IPS DF 19.7 (cell line): ENCODE data around the gene EYS.

Source experiments
- DNase-seq: peaks from one replicate; pipeline ENCODE4 v3.0.0-alpha.2; 2013; ENCODE audit warnings: low read depth, low spot score

Gene EYS

DNA sequence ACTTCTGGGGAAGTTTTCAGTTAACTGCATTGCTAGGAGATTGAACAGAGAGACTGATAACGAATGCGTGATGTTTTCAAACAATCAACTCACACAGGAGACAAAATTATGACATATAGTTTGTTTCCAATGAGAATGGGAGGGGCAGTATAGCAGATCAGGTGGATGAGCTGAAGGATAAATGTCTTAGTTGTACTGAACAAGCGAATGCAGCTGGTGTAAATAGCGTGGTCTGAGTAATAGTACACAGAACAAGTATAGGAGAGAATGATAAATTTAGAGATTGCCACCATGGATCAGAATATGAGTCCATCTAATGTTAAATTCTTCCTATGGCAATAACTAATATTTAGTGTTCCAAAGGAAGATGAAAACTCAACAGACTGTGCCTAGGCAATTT is 858.6 kb downstream of the EYS start:
- no peak for DNase-seq

DNA sequence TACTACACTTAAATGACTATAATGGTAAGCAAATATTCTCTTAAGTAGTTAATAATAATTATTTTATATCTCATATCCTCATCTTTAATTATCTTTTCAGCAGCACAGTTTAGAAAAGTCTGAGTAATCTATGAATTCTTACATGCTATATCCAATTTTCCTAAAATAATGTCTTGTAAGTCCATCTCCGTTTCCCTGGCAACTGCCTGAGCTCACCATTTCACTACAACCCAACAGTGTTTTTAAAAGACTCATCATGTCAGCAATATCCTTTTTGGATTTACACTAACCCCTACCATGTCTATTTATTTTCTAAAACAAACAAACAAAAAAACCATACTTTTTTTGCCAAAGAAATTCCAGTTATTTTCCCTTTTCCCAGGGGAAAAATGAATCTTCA is 859.6 kb downstream of the EYS start:
- DNase-seq: no peak

DNA sequence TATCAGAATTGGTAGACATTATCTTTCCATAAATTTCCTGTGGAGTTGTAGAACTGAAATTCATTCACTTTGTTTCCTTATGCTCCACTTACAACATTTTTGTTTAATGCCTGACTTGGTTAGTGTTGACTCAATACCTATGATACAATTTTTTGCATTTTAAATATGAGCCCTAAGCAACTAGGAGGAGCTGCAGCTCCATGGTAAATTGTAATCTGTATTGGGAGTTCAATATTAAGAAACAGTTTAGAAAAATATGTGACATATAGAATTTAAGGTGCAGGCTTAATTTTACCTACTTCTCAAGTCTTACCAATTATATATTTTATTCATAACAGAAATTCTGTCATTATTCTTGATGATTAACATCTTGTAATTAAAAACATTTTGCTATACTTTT is 868.3 kb downstream of the EYS start:
- no peak for DNase-seq

DNA sequence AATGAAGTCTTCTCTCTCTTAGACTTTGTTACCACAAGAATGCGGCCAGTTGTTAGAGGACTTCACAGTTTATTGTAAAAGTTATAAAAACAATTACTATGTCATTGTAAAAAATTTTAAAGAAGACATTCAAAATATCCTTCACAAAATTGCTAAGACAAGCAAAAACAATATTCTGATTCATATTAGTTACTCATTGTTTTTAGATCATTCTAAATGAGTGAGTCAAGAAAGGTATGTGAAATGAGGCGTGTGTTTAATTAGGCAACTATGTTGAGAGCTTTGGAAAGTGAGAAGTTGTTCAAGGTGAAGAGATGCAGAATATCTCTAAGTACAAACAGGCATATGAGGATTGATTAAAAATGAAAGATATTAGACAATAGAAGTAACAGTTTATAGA is 875.3 kb downstream of the EYS start:
- DNase-seq: no peak

DNA sequence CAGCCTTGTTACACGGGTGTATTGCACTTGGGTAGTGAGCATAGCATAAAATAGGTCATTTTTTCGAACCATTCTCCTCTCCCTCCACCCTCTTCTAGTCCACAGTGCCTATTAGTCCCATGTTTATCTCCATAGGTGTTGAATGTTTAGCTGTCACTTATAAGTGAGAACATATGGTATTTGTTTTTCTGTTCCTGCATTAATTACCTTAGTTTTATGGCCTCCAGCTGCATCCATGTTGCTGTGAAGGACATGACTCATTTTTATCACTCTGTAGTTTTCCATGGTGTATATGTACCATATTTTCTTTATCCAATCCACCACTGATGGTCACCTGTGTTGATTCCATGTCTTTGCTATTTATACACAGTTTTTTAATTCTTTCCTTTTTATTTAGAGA is 889.5 kb downstream of the EYS start:
- DNase-seq: no peak

DNA sequence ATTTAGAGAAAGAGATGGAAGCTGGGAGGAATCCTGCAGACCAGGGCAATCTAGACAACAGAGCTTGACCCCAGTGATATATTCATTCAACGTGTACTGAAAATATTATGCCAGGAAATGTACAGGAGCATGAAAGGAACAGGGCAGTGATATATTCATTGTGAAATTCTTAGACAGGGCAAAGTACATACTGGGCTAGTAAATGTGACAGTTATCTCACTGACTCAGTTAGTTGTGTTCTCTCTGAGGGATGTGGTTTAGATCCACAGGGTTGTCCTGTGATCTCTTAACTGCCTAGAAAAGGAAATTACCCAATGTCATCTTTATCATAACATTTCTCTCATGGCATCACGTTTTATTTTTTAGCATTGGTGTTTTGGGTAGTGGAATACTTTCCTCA is 891.3 kb downstream of the EYS start:
- no peak for DNase-seq

DNA sequence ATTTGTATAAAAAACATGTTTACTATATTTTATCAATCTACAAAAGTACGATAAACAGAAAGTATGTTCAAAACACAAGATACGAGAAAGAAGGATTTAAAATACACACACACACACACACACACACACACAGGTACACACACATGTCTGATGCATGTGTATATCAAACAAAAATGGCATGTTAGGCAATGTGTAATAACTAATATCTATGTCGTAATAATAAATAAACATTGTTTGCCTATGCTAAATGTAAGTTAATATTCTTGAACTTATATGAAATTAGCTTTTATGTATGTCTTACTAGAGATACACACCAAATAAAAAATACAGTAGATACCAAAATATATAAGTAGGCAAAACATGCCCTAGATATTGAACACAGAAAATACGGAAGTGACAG is 894.9 kb downstream of the EYS start:
- no peak for DNase-seq

DNA sequence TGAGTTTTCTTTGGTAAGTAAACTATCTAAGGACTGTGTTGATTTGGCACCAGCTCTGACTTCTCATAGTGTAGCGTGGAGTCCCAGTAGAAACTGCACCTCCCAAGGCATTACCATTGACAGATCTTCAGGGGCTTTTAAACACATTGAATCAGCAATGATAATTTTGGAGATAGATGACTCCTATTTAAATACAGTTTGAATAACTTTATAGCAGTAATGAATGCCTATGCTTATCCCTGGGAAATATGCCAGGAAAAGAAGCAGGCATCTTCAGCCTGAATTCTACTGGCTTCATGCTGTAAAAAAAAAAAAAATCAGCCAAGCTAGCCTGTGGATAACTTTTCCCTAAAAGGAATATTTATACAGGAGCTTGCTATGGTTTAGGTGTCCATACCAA is 895.9 kb downstream of the EYS start:
- DNase-seq: no peak

DNA sequence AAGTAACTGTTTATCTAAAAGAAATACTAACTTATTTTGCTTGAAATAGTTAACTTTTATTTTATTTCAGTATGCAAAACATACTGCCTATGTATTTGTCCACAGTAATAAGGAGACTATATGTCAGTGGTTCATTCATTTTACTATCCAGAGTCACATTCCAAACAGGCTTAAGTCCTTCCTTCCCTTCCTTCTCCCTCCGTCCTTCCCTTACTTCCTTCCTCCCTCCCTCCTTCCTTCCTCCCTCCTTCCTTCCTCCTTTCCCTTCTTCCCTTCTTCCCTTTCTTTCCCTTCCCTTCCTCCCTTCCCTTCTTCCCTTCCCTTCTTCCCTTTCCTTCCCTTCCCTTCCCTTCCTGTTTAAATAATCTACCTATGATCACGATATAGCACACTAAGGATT is 899.2 kb downstream of the EYS start:
- no peak for DNase-seq

DNA sequence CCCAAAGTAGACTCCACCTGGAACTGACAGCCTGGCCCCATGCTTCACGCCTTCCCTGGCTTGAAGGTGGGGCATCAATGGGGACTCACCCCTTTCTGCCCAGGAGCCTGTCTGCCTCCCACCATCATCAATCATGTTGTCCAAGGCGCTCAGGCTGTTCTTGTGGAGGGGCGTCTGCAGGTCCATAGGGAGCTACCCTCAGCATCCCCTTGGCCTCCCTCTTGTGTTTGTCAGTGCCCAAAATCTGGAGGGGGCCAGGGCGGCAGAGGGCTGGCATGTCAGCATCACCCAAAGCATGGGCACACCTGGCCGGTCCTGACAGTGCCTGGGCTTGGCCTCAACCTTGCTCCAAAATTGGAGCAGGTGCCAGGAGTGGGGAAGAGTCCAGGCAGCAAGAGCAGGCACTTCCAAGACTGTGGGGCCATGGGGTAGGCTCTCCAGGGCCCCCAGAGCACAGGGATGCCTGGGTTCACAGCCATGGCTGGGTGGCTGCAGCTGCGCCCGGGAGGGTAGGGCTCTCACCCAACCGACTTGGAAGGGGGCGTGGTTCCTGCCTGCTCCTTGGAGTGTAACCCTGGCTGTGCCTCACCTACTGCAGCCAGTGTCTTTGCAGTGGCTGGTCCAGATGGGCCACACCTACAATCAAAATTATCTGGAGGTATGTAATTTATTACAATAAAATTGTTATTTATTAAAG is 903.4 kb downstream of the EYS start:
- DNase-seq: no peak

DNA sequence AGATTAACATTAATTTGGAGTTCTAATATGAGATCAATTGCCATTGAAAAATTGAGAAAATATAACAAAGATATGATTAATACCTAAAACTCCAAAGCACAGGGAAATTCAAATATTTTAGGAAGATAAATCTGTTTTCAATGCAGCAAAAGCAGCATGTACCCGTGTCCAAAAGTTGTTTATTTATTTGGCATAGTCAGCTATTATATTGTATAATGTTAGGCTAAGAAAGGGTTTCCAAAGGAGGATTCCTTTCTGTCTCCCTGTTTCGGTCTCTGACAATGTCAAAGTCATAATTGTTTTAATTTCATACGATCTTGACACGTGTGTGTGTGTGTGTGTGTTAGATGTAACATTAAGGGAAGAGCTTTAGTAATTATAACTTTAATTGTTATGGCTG is 914.5 kb downstream of the EYS start:
- DNase-seq: no peak

DNA sequence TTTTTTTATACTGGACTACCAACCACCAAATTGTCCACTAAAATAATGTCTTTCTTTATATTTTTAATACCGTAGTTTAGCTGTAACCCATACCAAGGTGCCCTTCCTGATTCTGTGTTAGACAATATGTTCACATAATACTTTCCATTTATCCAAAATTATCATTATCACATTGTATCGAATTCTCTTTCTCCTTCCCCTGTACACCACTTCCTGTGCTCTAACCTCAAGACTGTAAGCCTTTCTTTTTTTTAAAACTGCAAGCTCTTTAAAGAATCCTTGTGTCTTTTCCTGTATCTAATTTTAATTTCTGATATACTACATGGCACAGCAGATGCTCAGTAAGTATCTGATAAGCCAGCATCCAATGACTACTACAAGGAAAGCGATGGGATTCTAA is 917.5 kb downstream of the EYS start:
- no peak for DNase-seq

DNA sequence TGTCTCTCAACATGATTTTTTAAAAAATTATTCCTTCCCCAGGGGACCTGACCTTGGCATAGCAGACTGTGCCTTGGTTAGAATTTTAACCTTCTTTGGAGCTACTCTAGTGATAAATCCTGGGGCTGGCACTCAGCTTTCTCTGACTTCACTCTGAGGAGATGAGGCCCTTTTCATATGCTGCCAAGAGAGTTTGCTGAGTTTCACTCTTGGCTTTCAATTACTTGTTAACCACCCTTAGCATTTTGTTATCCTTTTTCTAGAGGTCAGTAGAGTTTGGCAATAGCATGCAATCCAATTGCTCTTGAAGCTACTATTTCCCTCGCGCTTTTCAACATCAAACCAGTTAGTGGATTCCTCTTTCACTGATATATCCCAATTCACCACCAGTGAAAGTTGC is 920.3 kb downstream of the EYS start:
- DNase-seq: no peak

DNA sequence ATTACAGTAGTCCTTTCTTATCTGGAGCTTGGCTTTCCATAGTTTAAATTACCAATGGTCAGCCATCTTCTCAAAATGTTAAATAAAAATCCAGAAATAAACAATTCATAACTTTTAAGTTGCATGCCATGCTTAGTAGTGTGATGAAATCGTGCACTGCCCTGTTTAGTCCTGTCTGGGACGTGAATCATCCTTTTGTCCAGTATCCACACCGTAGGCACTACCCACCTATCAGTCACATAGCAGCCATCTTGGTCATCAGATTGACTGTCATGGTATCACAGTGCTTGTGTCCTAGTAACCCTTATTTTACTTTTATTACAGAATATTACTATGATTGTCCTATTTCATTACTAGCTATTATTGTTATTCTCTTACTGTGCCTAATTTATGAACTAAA is 924.1 kb downstream of the EYS start:
- no peak for DNase-seq

DNA sequence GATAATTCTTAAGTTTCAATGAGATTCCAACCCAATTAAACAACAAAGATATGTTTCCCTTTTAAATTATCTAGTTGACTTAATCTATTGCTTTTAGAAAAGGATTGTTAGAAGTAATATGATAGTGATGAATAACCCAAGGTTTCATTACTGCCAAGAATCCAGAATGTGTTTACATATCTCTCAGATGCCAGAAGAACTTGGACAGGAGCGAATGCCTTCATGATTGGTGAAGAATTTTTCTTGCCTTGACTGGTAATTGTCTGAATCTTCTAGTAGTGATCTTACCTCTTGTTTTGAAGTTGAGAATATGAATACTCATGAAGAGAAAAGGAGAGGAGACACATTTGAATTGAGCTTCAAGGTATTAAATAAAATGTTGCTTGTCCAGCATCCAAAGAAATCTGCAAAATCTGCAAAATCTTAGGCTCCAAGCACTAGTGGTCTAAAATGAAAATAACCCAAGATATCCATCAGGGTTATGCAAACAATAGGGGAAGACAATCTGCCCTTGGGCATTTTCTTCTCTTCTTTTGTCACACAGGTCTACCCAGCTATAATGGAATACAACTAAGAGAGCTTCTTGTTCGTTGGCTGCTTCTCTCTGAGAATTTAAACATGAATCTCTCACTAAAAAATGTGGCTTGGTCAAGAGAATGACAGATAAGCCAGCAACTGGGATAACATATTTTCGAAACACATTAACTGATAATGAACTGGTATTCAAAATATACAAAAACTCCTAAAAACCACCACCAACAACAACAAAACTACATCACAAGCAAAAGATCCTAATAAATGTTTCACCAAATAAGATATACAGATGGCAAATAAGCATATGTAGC is 928.9 kb downstream of the EYS start:
- DNase-seq: no peak

DNA sequence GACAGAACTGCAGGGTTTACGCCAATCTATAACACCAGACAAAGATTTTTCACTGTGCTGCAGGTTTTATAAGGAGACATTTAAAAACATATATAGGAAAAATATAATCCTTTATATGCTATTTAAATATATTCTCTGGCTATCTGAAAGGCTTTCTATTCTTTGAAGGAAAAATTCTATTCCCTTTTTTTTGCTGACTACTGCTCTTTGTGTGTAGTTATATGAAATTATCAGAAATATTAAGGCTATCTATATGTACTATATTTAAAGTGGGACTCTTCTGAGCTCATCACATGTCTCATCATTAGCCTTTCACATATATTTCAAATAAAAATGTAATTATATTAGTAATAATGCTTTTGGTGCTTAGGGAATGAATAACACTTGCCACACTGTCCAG is 930.7 kb downstream of the EYS start:
- no peak for DNase-seq

DNA sequence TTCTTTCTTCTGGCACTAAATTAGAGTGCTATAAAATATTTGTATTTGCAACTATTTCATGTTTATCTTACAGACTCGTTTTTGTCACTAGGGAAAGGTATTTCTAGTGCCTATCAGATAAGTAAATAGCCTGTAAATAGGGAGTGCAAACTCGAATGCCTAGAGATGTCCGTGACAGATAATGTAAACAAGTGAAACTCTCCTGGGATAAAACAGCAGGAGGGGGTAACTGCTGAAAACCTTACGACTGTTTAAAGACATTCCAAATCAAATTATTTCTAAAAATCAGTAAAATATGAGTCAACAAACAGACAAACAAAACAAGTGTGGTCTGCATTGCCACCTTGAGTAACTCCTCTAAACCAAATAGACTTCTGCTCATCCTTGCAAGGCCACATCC is 932.1 kb downstream of the EYS start:
- DNase-seq: no peak

DNA sequence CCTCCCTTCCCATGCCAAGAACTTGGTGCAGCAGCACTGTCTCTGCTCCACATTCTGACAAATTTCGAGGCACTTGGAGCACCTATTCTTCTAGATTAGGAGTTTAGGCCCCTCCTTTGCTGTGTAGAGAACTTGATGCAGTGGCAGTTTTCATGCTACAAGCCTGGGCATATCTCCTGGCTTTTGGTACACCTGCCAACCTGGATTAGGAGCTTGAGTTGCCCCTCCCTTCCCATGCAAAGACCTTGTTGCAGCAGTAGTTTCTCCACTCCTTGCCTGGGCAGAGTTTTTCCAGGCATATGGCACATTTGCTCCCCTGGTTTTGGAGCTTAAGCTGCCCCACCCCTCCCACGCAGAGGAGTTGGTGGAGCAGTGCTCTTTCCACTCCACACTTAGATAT is 956.1 kb downstream of the EYS start:
- no peak for DNase-seq

DNA sequence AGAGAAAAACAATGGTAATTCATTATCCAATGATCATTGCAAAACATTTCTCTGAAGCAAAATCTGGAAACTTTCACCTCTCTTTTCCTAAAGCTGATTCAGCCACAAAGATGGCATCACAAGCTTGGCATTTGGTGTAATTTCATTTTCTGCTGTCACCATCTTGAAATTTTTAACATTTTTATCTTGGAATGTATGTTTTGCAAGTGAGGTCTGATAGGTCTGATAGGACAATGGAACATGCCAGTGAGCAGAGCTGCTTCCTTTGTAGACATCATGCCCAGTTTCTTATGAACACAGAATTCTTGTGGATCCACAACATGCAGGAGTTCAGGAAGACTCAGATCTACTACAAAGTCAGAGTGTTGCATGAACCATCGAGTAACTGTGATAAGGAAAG is 969.6 kb downstream of the EYS start:
- no peak for DNase-seq

DNA sequence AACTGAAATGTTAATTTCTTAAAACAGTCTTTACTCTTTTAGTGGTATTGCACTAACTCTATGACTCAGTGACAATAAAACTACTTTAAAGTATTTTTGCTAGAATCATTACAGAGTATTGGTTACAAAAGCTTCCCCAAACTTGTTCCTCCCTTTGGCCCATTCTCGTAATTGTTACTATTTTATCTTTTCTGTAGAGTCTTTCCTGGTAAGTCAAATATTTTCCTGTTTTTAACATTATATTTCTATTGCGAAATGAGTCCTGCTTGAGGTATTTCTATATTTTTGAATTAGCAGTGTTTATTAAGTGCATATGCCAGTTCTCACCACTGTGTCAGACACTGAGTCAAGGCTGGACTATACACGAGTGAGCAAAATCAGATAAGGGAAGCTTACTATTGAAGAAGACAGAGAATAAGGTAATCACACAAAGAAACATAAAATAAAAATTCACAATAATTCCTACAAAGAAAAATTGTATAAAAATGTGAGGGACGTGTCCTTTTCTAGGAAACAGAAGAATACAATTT is 970.5 kb downstream of the EYS start:
- no peak for DNase-seq

DNA sequence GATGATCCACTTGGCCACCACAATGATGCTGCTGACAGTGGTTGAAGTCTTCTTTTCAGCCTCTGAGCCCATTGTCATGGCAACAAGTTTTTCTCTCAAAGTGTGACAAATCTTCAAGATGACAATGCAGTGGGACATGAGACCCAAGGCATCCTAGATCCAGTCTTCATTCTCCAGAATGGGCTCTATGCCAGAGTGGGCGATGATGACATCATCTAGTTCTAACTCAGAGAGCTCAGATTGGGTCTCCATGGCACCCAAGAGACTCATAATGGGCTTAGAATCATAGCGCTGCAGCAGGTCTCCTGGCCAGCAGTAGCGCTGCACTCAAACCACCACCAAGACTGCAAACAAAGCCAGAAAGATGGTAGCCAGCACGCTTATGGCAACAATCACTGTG is 973.6 kb downstream of the EYS start:
- DNase-seq: no peak

DNA sequence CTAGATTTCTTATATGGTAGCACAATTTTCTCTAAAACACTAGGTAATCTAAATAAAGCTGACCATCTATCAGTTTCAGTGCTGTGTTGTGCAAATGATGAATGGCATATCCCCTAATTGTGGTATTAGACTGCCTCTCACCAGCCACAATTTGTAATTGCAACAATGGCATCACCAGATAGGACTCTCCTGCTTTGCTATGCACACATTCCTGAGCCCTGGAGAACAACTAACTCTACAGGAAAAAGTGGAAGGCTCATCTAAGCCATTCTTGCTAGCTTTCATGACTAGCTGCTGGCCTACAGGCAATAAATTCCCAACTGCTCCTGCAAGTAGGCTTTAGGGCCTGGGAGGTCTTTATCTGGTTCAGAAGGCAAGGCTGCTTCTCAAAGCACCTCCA is 974.1 kb downstream of the EYS start:
- no peak for DNase-seq

DNA sequence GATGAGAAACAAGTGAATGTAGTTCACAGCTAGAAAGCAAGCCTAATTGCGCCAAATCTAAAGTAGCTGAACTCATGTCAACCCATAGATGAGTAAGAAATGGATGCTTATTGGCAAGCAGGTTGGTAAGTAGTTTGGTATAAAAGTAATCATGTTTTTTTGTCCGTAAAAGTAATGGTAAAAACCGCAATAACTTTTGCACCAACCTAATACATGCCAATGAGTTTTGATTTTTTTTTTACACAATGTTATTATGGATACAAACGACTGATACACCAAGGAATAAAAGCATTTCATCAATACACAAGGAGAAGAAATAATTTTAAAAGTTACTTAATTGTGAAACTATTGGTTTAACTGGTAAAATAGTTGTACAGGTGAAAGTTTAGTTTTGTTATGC is 977.5 kb downstream of the EYS start:
- no peak for DNase-seq
